SK-N-MC (cell line): ENCODE data around the gene DAB1.

Source experiments
- EZH2 ChIP-seq: fragments of 200-600 bp; sonication (generic); IDR thresholded peaks from one replicate; pipeline ENCODE4 v1.6.1; 2017; ENCODE audit warnings: antibody characterized with exemption
- FOXP2 ChIP-seq: optimal IDR thresholded peaks from 2 replicates; pipeline ENCODE3; 2011; ENCODE audit warnings: mild to moderate bottlenecking, moderate library complexity; ENCODE audit not compliant: insufficient read depth; ENCODE audit errors: extremely low read length, control extremely low read depth
- POLR2AphosphoS5 ChIP-seq: IDR thresholded peaks from 2 replicates; pipeline ENCODE4 v1.6.1; 2012; ENCODE audit warnings: mild to moderate bottlenecking, low read depth, low read length, borderline replicate concordance

- TF ChIP-seq EZH2 (no peak), POLR2AphosphoS5 (no peak), FOXP2 (no peak)
These were observed 208.8 kb downstream of the DAB1 start for GRCh38 chr1:57214951-57215575.
